ENCODE data around the gene ZNF441.
"Not testable (repeated sequence)": the region's sequence is repeated elsewhere in the genome, so short reads cannot be mapped to it uniquely, and the experiment has no call there.

ZNF441 gene

GRCh38 chr19:11766597-11767591, at the start of gene ZNF441:
ZNF441 (plus strand) TSS chr19:11767000; CDS start chr19:11767194, 194 bp downstream.
- DNase-seq (ENCODE audit: low read depth in 2 of 2, low spot score in 1 of 2): peak; percentile 85 to 89

DNA sequence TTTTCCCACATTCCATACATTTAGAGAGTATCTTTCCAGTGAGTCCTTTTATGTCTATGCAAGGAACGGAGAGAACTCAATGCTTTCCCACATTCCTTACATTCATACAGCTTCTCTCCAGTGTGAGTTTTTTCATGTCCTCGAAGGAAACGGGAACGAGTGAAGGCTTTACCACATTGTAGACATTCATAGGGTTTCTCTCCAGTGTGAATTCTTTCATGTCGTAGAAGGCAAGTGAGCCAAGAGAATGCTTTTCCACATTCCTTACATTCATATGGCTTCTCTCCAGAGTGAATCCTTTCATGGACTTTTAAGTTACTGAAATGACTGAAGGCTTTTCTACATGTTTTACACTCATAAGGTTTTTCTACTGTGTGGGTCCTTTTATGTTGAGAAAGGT, 45.1 kb upstream of the ZNF441 start:
- no peak for DNase-seq (ENCODE audit: low read depth in 2 of 2, low spot score in 1 of 2)

- no peak for DNase-seq (ENCODE audit: low read depth in 2 of 2, low spot score in 1 of 2)
Observed at GRCh38 chr19:11722414-11722813, 44.4 kb upstream of the ZNF441 start.

GRCh38 chr19:11729586-11729985, 37.2 kb upstream of the ZNF441 start:
- DNase-seq (ENCODE audit: low read depth in 2 of 2, low spot score in 1 of 2): no peak

DNA sequence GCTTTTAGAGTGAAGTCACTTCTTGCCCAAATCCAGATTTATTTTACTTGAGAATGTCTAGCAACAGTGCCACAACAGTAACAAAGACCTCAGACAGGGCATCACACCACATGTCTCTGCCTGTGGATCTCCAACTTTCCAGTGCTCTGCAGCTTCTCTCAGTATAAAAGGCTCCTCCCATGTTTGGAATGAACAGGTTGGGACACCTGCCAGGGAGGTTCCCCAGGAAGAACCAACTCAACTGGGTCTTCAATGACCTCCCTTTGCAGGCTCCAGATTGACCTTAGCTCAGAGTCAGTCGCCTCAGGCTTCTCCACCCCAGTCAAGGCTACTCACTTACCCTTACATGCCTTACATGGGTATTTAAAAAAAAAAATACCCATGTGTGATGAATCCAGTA, 31.4 kb upstream of the ZNF441 start:
- no peak for DNase-seq (ENCODE audit: low read depth in 2 of 2, low spot score in 1 of 2)

GRCh38 chr19:11736696-11737095, 30.1 kb upstream of the ZNF441 start:
- DNase-seq (ENCODE audit: low read depth in 2 of 2, low spot score in 1 of 2): no peak

DNA sequence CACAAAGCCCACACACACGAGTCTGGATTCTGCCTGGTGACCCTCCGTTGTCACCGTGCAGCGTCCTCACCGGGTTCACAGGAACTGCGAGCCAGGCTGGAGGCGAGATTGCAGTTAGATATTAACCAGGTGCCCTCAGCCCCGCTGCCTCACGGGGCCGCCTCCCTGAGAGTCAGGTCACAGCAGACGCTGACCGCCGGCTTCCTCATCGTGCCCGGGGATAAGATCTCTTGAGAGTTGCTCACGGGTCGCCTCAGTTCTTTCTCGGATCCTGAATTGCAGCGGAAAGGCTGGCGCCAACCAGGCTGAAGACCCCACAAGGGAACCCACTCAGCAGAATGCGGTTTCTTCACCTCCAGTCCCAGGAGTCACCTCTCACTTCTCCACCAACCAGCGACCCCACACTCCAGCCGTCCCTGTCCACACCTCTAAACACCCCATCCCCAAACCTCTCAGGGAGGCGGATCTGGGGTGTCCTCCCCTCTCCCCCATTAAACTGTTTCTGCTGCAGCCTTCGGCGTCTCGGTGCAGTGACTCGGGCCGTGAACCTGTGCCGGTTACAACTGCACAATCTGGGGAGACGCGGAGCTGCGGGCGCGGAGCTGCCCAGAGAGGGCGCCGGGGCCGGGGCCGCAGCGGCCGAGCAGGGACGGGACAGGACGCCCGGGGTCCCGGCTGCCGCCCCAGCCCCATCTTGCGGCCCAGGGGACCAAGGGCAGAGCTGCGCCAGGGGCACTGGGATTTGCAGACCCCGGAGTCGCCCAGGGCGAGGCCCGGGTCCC, 28.6 kb upstream of the ZNF441 start:
- no peak for DNase-seq (ENCODE audit: low read depth in 2 of 2, low spot score in 1 of 2)

DNA sequence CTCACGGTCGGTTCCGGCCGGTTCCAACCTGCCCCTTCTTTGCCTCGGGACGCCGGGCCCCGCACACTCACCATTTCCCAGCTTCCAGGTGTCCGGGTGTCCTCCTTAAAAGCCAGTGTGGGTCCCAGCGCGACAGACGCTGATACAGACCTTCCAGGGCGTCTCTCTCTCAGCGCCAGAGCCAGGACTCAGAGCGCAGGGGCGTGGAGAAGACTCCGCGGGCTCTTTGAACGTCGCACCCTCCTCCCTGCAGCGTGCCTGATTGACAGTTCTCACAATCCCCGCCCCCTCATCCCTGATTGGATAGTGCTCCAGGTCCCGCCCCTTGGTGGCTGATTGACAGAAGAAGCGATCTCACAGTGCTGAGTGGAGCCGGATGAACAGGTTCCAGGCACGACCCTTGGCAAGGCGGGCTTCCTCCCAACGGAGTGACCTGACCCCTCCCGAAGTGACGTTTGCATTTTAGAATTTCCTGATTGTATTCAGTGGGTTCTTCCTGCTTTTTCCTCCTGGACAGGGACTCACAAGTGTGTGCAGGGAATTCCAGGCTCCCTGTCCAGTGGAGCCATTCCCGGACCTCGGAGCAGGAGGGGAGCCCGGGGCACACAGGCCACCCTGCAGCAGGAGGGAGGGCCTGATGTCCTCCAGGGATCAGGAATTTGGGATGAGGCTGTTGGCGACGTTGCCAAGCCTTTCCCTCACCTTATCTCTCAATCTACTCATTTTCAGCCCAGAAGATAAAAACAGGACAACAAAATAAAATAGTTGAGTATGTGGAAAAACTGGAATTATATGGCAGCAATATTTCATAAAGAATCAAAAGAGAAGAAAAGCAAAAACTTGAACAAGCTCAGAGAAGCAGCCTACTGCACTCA, 27.8 kb upstream of the ZNF441 start, which contains the start of gene ZNF823:
ZNF823 (minus strand) TSS at position 201 of the 875 bp plus-strand sequence; CDS start at position 74, 127 bp downstream.
- DNase-seq (ENCODE audit: low read depth in 2 of 2, low spot score in 1 of 2): peak; percentile 93 to 97

- DNase-seq (ENCODE audit: low read depth in 2 of 2, low spot score in 1 of 2): no peak
Observed at GRCh38 chr19:11745869-11746268, 20.9 kb upstream of the ZNF441 start.

GRCh38 chr19:11747277-11747676, 19.5 kb upstream of the ZNF441 start:
- no peak for DNase-seq (ENCODE audit: low read depth in 2 of 2, low spot score in 1 of 2)

- DNase-seq (ENCODE audit: low read depth in 2 of 2, low spot score in 1 of 2): no peak
Observed at GRCh38 chr19:11749751-11750150, 17.0 kb upstream of the ZNF441 start.

GRCh38 chr19:11752244-11752736, 14.5 kb upstream of the ZNF441 start:
- DNase-seq (ENCODE audit: low read depth in 2 of 2, low spot score in 1 of 2): no peak

DNA sequence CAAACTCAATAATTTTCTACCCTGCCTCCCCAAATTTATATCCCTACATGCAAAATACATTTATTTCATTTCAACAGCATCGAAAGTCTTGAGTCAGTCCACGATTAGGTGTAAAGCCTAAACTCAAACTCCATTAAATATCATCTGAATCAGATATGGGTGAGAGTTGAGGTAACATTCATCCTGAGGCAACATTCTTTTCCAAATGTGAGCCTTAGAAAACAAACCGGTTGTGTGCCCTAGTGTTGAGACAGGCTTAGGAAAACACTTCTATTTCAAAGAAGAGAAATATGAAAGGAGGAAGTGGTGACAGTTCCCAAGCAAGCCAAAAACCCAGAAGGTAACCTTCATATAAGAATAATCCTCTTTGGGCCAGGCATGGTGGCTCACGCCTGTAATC, 12.1 kb upstream of the ZNF441 start:
- no peak for DNase-seq (ENCODE audit: low read depth in 2 of 2, low spot score in 1 of 2)

DNA sequence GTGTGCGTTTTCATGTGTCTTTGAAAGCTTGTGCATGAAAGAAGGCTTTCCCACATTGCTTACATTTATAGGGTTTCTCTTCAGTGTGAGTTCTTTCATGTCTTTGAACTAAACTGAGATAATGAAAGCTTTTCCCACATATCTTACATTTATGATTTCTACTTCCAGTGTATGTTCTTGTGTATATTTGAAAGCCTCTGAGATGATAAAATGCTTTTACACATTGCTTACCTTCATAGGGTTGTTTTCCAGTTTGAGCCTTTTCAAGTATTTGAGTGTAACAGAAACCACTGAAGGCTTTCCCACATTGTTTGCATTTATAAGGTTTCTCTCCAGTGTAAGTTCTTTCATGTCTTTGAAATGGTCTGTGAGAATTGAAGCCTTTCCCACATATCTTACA, 9.8 kb upstream of the ZNF441 start:
- no peak for DNase-seq (ENCODE audit: low read depth in 2 of 2, low spot score in 1 of 2)

GRCh38 chr19:11759805-11760204, 7.0 kb upstream of the ZNF441 start:
- DNase-seq (ENCODE audit: low read depth in 2 of 2, low spot score in 1 of 2): no peak

- DNase-seq (ENCODE audit: low read depth in 2 of 2, low spot score in 1 of 2): no peak
Observed at GRCh38 chr19:11763117-11763516, 3.7 kb upstream of the ZNF441 start.

DNA sequence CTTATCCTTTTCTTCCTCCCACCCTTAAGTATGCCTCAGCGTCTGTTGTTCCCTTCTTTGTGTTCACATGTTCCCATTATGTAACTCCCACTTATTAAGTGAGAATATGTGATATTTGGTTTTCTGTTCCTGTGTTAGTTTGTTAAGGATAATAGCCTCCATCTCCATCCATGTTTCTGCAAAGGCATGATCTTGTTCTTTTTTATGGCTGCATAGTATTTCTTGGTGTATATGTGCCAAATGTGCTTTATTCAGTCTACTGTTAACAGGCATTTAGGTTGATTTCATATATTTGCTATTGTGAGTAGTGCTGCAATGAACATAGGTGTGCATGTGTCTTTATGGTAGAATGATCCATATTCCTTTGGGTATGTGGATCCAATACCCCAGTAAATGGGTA, 3.2 kb upstream of the ZNF441 start:
- DNase-seq (ENCODE audit: low read depth in 2 of 2, low spot score in 1 of 2): no peak

DNA sequence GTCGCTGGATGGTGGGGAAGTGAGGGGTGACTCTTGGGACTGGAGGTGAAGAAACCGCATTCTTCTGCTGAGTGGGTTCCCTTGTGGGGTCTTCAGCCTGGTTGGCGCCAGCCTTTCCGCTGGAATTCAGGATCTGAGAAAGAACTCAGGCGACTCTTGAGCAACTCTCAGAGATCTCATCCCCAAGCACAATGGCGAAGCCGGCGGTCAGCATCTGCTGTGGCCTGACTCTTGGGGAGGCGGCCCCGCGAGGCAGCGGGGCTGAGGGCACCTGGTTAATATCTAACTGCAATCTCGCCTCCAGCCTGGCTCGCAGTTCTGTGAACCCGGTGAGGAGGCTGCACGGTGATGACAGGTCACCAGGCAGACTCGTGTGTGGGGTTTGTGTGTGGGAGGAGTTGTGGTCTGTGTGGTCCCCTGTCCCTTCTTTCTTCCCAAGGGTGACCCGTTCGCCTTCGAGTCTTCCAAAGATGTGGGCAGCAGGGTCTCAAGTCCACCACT, 883 bp downstream of the ZNF441 start:
- DNase-seq (ENCODE audit: low read depth in 2 of 2, low spot score in 1 of 2): no peak

DNA sequence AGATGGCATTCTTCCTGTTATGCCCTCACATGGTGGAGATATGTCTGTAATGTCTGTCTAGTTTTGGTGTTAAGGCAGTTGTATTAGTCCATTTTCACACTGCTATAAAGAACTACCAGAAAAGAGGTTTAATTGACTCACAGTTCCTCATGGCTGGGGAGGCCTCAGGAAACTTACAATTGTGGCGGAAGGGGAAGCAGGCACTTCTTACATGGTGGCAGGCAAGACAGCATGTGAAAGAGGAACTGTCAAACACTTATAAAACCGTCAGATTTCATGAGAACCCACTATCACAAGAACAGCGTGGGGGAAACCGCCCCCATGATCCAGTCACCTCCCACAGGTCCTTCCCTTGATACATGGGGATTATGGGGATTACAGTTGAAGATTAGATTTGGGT, 3.2 kb downstream of the ZNF441 start:
- DNase-seq (ENCODE audit: low read depth in 2 of 2, low spot score in 1 of 2): no peak

GRCh38 chr19:11771520-11771919, 4.7 kb downstream of the ZNF441 start:
- not testable (repeated sequence) for DNase-seq (ENCODE audit: low read depth in 2 of 2, low spot score in 1 of 2)

DNA sequence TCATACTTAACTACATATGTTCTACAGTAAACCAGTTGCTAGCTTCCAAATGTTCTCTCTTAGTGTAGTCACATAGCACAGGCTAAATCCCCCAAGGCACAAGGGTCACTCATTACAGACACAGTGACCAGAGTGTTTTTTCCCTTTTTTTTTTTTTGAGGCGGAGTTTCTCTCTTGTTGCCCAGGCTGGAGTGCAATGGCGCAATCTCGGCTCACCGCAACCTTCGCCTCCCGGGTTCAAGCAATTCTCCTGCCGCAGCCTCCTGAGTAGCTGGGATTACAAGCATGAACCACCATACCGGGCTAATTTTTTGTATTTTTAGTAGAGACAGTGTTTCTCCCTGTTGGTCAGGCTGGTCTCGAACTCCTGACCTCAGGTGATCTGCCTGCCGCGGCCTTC, 9.9 kb downstream of the ZNF441 start:
- not testable (repeated sequence) for DNase-seq (ENCODE audit: low read depth in 2 of 2, low spot score in 1 of 2)

Measured in stimulated activated CD8-positive, alpha-beta memory T cell treated with anti-CD3 and anti-CD28 coated beads, Interleukin-4, amount 100 ng/mL, for 4 hours (primary cell).